IMR-90 (cell line): Measurements from ENCODE around the gene BRAT1.

Experiments used
- CEBPB ChIP-seq: IDR thresholded peaks from 2 replicates; pipeline ENCODE4 v1.6.1; 2012; ENCODE audit warnings: low read depth, low read length, improper control_type of control experiment
- CHD1 ChIP-seq: IDR thresholded peaks from 2 replicates; pipeline ENCODE4 v1.6.1; 2012; ENCODE audit warnings: low read depth, low read length, improper control_type of control experiment
- ELK1 ChIP-seq: fragments of 150-350 bp; IDR thresholded peaks from 2 replicates; pipeline ENCODE4 v1.6.1; 2016; ENCODE audit warnings: low read depth, mild to moderate bottlenecking, low read length, moderate library complexity, borderline replicate concordance
- FOS ChIP-seq: fragments of 150-350 bp; IDR thresholded peaks from 2 replicates; pipeline ENCODE4 v1.6.1; 2016; ENCODE audit warnings: low read depth, low read length
- MAFK ChIP-seq: IDR thresholded peaks from 2 replicates; pipeline ENCODE4 v1.6.1; 2012; ENCODE audit warnings: low read depth, low read length, improper control_type of control experiment
- MAZ ChIP-seq: IDR thresholded peaks from 2 replicates; pipeline ENCODE4 v1.6.1; 2012; ENCODE audit warnings: low read depth, mild to moderate bottlenecking, low read length, improper control_type of control experiment, moderate library complexity, borderline replicate concordance
- NFE2L2 ChIP-seq: fragments of 150-350 bp; IDR thresholded peaks from 2 replicates; pipeline ENCODE4 v1.6.1; 2016; ENCODE audit warnings: low read depth, mild to moderate bottlenecking, low read length
- POLR2A ChIP-seq: IDR thresholded peaks from 2 replicates; pipeline ENCODE4 v1.6.1; 2012; ENCODE audit warnings: mild to moderate bottlenecking, low read depth, low read length
- RAD21 ChIP-seq: IDR thresholded peaks from 2 replicates; pipeline ENCODE4 v1.6.1; 2012; ENCODE audit warnings: low read length, improper control_type of control experiment
- RCOR1 ChIP-seq: IDR thresholded peaks from 2 replicates; pipeline ENCODE4 v1.6.1; 2012; ENCODE audit warnings: mild to moderate bottlenecking, low read length, improper control_type of control experiment; ENCODE audit not compliant: insufficient replicate concordance
- RFX5 ChIP-seq: IDR thresholded peaks from 2 replicates; pipeline ENCODE4 v1.8.0; 2012; ENCODE audit warnings: low read depth, mild to moderate bottlenecking, low read length, moderate library complexity
- SMC3 ChIP-seq: fragments of 150-350 bp; IDR thresholded peaks from 2 replicates; pipeline ENCODE4 v1.6.1; 2016; ENCODE audit warnings: low read depth, mild to moderate bottlenecking, antibody characterized with exemption, low read length, moderate library complexity
- TF ChIP-seq, protein P1 (sequence below): conservative IDR thresholded peaks from 2 replicates; pipeline ENCODE4 v1.5.1; 2012; ENCODE audit warnings: mild to moderate bottlenecking, low read depth, low read length, improper control_type of control experiment
- TF ChIP-seq, protein P2 (sequence below): fragments of 150-350 bp; IDR thresholded peaks from 2 replicates; pipeline ENCODE4 v1.6.1; 2017; ENCODE audit warnings: mild to moderate bottlenecking, antibody characterized with exemption, low read length, low read depth

GRCh38 chr7:2525658-2526630 lies 29.4 kb downstream of the BRAT1 start:
- TF ChIP-seq, protein P1, sequence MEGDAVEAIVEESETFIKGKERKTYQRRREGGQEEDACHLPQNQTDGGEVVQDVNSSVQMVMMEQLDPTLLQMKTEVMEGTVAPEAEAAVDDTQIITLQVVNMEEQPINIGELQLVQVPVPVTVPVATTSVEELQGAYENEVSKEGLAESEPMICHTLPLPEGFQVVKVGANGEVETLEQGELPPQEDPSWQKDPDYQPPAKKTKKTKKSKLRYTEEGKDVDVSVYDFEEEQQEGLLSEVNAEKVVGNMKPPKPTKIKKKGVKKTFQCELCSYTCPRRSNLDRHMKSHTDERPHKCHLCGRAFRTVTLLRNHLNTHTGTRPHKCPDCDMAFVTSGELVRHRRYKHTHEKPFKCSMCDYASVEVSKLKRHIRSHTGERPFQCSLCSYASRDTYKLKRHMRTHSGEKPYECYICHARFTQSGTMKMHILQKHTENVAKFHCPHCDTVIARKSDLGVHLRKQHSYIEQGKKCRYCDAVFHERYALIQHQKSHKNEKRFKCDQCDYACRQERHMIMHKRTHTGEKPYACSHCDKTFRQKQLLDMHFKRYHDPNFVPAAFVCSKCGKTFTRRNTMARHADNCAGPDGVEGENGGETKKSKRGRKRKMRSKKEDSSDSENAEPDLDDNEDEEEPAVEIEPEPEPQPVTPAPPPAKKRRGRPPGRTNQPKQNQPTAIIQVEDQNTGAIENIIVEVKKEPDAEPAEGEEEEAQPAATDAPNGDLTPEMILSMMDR: no peak
- TF ChIP-seq POLR2A: no peak
- no peak for TF ChIP-seq CEBPB
- TF ChIP-seq RAD21: no peak
- no peak for TF ChIP-seq MAFK
- no peak for TF ChIP-seq SMC3
- no peak for TF ChIP-seq RCOR1
- TF ChIP-seq FOS: no peak
- TF ChIP-seq RFX5: no peak
- TF ChIP-seq MAZ: no peak
- TF ChIP-seq, protein P2, sequence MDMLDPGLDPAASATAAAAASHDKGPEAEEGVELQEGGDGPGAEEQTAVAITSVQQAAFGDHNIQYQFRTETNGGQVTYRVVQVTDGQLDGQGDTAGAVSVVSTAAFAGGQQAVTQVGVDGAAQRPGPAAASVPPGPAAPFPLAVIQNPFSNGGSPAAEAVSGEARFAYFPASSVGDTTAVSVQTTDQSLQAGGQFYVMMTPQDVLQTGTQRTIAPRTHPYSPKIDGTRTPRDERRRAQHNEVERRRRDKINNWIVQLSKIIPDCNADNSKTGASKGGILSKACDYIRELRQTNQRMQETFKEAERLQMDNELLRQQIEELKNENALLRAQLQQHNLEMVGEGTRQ: no peak
- TF ChIP-seq ELK1: no peak
- TF ChIP-seq NFE2L2: no peak
- no peak for TF ChIP-seq CHD1
